Measurements from ENCODE around the gene PMPCB.
"Not testable (repeated sequence)": the region's sequence is repeated elsewhere in the genome, so short reads cannot be mapped to it uniquely, and the experiment has no call there.

PMPCB gene, protein sequence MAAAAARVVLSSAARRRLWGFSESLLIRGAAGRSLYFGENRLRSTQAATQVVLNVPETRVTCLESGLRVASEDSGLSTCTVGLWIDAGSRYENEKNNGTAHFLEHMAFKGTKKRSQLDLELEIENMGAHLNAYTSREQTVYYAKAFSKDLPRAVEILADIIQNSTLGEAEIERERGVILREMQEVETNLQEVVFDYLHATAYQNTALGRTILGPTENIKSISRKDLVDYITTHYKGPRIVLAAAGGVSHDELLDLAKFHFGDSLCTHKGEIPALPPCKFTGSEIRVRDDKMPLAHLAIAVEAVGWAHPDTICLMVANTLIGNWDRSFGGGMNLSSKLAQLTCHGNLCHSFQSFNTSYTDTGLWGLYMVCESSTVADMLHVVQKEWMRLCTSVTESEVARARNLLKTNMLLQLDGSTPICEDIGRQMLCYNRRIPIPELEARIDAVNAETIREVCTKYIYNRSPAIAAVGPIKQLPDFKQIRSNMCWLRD
- total RNA-seq, result 113 to 127 reads per million in 2 donors

DNA sequence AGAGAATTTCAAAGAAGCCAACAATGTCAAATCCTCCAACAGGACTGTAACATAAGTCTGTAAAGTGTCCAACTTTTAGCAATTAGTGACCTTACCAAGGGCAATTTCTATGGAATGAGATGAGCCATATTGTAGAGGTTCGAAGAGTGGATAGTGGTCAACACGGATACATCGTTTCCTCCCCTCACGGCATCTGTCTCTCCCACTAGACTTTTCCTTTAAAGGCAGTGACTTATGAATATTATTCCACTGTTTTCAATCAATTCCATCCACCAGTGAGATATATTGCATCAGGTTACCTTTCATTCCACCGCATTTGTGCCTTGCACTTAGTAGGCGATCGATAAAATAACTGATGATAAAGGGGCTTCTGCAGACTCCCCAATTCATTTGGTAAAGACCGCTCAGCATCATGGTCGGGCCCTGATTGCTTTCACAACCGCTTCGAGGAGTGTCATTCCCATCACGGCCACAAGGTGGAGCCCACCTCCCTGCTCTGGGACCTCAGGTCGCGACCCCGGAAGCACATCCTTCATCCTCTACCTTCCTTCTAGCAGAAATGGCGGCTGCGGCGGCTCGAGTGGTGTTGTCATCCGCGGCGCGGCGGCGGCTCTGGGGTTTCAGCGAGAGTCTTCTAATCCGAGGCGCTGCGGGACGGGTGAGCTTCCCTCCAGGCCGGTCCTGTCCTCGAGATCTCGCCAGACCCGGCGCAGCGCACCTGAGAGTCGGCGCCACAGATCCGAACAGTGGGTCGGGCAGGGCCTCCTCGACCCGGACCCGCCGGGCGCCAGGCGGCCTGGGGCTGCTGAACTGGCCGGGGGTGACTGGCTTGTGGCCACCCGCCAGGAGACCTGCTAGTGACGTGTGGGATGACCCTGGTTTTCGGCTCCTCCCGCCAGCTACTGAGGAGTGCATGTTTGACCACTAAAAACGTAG is at the start of gene PMPCB:
Gene PMPCB (plus strand): TSS at position 535 of the 936 bp plus-strand sequence. CDS start 25 bp downstream, at position 560.
- DNase-seq, result peak; percentile 97

DNA sequence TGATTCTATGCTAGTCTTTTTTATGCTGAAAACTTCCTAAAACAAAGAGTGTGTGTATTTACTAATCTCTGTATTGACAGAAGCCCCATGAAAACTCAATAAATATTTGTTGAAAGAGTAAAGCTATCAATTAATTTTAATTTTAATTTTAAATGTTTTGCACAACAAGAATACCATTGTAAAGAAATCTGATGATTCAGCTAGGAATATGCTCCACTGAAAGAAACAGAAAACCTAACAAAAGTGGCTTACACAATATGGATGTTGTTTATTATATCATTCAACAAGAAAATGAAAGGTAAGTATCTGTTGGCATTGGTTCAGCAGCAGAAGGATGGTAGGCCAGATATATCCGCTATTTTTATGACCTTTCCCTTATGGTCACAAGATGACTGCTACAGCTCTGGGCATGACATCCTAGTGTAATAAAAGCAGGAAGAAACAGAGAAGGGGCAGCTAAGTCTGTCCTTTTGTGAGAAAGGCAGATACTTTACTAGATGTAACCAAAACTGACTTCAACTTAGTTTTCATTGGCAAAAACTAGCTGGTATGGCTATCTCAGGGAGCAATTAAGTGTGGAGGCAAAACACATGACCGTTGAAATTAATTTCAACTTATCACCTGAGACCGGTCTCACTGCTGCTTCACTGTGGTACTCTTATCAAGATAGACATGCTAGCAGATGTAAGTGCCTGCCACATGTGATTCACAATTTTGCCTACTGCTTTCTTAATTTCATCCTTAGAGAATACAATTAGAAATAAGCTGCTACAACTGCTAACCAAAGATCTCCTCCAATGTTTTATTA is 43.3 kb upstream of the PMPCB start:
- DNase-seq, result not testable (repeated sequence)

DNA sequence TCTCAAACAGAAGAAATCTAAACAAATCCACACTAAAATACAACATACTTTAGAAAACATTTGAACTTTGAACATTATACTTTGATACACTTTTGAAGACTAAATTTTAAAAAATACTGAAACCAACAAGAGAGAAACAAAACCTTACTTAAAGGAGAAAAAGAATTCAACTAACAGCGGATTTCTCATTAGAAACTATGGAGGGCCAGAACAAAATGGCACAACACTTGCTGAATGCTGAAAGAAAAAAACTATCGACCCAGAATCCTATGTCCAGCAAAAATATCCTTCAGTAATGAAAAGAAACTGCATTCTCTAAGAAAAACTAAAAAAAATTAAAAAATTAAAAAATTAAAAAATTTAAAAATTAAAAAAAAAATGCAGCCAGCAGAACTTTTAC is 33.2 kb upstream of the PMPCB start:
- DNase-seq, result not testable (repeated sequence)

DNA sequence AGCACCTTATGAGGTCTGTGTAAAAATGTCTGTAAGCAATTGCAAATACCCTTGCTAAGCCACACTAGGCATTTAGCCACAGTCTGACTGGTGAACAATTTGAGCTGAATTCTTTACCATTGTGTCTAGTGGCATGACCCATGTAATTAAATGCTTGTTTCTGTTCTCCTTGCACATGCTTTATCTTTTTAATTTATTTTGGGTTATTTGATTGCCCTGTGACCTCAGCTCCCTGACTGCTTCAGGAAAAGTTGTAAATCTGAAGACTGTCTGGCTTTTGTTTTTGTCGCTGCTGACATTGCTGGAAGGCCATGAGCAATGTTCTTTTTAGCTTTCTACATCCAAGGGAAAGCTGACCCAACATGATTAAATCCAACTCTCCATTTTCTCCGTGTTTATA is 31.0 kb upstream of the PMPCB start:
- not testable (repeated sequence) for DNase-seq

DNA sequence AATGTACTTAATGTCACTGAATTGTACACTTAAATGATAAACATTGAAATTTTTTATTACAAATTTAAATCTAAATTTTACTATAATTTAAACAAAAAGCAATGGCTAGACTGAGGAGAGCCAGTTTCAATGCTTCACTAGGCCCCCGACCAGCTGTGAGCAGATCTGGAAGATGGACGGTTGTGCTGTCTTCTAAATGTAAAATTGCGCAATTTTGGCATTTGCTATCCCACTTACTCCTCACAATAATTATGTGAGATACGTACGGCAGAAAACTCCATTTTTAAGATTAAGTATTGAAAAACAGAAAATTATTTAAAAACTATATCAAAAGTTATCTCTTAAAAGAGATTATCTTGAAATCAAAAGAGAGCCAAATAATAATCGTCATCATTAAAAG is 23.9 kb upstream of the PMPCB start:
- not testable (repeated sequence) for DNase-seq

DNA sequence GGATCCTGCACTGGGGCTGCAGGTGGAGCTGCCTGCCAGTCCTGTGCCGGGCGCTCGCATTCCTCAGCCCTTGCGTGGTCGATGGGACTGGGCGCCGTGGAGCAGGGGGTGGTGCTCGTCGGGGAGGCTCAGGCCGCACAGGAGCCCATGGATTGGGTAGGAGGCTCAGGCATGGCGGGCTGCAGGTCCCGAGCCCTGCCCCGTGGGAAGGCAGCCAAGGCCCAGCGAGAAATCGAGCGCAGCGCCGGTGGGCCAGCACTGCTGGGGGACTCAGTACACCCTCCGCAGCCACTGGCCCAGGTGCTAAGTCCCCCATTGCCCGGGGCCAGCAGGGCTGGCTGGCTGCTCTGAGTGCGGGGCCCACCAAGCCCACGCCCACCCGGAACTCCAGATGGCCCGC is 22.4 kb upstream of the PMPCB start:
- not testable (repeated sequence) for DNase-seq

DNA sequence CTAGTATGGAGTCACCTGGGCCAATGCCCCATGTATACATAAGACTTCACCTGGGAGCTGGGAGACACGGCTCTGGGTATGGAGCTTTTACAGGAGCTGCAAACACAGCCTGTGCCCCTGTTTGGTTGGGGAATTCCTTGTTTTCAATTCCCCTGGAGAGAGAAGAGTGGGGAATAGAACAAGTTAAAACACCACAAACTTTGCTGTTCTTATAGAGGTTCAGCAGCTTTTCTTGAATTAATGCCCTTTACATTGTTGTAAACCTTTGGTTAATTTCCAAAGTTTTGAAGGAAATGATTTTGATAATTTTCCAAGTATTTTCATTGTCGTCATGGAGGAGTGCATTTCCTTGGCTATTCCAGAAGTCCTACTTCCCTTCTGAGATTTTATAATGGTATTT is 19.0 kb upstream of the PMPCB start:
- not testable (repeated sequence) for DNase-seq

DNA sequence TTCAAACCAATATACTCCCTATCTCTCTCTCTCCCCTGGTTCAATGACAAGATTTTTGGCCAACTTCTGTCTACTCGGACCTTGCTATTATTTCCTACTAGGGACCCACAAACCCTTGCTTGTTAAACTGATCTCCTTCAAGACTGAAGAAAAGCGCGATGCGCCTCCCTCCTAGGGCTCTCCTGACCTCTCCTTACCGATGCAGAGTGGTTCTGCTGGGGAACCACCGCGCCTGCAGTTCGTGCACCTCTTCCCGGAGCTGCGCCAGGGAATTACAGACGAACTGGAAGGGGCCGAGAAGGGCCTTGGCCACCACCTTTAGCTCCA is 17.6 kb upstream of the PMPCB start:
- DNase-seq, result not testable (repeated sequence)

DNA sequence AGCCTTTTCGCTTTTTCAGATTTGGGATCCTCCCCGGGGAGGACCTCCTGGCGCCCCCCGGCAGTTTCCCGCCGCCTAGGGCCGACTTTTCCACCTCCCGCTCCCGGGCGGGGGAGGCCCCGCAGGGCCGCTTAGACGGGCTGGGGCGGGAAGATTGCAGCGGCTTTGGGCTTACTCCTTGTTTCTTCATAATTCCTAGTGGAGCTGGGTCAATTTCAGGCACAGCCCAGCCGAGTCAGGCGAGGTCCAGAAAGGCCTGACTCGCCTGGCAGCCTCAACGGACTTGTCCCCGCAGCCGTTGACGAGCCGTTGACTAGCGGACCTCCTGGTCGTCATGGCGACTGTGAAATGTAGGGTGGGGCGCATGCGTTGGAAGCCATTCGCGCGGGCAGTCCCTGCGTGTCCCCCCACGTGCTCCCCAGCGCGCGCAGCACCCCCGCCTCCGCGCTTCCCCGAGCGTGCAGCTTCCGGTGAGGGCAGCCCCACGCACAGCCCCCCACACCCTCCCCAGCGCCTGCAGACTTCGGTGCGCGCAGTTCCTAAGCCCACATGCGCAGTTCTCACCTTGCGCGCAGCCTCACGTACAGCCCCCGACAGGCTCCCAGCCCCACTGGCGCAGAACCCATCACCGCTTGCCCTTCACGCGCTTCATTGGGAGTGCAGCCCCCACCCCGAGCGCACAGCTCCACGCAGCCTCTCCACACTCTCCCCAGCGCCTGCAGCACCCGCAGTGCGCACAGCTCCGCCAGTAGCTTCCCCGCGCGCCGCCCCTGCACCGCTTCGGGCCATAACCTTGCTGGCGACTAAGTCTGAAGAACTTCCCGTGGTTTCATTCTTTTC is 17.1 kb upstream of the PMPCB start:
- DNase-seq, result peak; percentile 84

DNA sequence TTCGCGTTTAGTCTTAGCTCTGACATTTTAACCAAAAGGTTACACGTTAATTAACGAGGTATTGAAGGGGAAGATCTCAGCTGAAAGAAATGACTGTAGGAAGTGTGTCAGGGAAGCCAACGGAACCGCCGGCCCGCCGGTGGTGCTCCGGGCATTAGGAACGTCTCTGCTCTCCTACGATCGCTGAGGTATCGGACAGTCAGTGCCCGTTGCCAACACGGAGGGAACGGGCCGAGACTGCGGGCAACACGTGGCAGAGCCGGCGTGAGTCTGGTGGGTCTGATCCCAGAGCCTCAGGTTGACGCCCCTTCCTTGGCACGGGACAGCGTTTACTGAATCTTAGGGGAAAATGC is 16.5 kb upstream of the PMPCB start:
- peak; percentile 1 for DNase-seq

DNA sequence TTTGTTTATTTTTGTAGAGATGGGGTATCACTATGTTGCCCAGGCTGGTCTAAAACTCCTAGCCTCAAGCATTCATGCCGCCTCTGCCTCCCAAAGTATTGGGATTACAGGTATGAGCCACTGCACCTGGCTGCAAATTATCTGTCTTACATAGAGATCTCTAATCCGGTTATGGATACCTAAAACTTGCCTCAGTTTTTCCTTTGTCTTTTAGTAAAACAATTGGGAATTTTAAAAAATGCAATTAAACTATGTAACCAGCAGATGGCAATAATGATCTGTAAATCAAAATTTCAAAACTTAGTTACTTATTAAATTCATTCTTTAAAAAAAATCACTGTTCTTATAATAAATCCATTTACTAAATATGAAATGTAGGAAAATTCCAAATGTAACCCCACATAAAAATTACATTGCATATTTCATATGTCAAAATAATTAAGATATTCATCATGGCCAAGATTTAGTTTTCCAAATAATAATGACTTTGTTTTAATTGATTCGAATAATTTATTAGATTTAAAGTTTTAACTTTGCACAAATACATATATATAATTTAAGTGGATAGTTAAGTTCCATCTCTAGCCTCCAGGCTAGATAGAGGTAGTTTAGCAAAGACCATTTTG is 14.3 kb upstream of the PMPCB start:
- not testable (repeated sequence) for DNase-seq

DNA sequence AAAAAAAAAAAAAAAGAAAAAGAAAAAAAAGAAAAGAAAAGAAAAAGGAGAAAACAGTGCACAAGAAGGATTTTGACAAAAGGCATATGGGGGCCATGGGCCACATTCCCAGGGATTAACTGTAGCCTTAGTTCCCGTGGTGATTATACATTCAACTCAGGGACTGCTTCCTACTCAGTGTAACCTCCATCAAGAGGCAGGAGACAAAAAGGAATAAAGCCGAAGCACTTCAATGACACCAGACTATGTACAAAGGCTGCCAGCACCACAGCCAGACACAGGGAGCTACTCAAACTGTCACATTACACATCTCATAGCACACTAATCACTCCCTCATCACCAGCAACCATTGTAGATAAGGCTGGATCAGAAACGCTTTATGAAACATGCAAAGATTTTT is 5.1 kb upstream of the PMPCB start:
- no peak for DNase-seq

DNA sequence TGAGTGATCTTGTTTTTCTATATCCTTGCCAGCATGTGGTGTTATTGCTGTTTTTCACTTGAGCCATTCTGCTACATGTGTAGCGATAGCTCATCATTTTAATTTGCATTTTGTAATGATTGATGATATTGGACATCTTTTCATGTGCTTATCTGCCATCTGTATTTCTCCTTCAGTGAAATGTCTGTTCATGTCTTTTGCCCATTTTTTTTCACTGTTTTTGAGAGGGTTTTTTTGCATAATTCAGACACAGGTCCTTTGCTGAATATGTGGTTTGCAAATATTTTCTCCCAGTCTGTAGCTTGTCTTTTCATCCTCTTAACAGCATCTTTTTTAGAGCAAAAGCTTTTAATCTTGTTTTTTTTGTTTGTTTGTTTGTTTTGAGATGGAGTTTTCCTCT is 3.7 kb upstream of the PMPCB start:
- no peak for DNase-seq

DNA sequence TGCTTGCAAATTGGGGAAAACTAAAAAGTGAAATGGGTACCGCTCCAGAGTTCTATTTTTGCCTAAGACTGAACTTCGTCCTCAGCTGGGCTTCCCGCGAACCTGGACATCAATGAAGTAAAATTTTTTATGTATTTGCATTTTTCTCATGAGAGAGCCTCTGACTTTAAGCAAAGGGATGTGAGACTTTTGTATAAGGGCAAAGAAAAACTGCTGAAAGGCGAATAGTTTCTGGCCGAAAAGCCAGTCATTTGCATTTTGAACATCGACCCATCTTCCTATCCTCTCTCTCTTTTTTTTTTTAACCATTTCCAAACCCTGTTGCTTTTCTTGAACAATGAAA is 573 bp downstream of the PMPCB start:
- DNase-seq, result no peak

DNA sequence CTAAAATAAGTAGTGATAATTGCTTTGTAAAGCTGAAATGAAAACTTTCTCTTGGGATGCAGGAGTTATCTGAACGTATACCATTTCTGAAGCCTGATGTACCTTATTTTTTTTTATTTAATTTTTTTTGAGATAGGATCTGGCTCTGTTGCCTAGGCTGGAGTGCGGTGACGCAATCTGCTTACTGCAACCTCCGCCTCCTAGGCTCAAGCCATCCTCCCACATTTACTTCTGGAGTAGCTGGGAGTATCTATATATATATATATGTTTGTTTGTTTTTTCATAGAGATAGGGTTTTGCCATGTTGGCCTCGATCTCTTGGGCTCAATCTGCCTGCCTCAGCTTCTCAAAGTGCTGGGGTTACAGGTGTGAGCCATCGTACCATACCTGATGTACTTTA is 2.4 kb downstream of the PMPCB start:
- no peak for DNase-seq

DNA sequence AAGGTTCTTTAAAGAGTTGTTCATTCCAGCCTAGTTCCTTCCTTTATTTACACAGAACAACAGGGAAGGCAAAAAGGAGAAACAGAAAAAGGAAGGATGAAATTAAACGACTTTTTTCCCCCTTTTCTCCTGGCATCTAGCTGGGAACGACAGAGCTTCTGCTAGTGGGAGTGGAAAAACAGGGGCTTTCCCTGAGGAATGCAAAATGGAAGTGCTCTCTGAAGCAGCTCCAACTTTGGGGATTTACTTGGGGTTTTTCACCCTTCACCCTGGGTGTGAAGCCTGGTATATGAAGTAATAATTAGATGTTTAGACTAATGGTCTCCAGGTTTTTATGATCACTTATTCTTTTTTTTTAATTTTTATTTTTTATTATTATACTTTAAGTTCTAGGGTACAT is 4.2 kb downstream of the PMPCB start:
- no peak for DNase-seq

DNA sequence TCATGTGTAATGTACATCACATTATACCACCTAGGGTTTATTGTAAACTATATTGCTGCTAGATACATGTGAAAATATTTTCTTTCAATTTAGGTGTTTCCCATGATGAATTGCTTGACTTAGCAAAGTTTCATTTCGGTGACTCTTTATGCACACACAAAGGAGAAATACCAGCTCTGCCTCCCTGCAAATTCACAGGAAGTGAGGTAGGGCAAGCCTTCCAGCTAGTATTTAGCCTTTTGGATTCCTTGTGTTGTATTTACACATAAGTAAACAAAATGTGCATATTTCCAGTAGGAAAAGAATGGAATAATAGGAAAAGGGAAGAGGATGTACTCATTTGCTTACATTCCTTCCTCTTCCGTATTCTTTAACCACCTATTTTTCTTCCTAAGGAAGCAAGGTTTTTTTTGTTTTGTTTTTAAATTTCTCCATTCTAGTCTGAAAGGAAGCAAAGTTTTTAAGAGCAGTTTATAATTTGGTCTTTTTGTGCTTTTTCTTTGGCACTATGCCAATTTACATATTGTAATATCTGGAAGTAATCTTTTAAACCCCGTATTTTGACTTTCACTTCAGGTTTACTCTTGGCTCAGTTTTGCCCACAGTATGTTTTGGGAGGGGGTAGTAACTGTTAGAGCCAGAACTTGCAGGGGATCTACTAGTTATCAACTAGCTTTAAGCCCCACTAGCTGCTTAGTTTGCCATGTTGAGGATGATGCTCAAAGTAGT is 10.4 kb downstream of the PMPCB start:
- DNase-seq, result no peak

DNA sequence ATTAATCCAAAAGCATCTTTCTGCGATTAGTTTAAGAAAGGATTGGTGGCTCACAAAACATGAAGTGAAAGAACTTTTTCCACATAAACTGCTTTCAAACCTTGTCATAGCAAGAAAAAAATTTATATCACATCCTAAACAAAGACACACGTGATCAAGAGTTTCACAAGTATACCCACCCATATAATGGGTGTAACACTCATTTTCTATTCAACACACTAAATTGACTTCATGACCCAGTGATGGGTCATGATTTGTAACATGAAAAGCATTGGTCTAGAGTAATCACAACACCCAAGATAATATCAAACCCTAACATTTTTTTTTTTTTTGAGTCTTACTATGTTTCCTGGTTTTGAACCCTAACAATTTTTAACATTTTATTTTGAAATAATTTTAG is 17.6 kb downstream of the PMPCB start:
- no peak for DNase-seq

DNA sequence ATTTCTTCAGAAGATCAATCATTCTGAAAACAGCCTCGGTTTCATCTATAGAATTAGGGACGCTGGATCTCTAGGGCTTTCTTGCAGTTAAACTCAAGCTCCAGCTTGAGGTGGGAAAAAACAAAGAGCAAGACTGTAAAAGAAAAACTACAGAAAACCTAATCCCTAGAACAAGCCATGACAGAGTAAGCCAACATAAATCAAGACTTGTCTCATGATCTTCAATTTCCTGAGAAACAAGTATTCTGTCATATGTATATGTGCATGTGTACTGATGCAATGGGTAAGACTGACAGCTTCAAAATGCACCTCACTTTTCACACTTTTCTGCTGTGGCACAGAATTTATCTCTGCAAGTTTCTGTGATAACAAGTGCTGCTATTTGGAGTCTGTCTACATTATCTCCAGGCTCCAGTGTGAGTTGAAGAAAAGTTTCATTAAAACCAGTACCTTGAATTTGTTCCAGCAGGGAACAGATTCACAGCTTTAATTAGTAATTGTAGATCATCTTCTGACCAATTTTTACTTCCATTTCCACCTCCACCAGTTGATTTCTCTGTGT is 19.2 kb downstream of the PMPCB start:
- no peak for DNase-seq

DNA sequence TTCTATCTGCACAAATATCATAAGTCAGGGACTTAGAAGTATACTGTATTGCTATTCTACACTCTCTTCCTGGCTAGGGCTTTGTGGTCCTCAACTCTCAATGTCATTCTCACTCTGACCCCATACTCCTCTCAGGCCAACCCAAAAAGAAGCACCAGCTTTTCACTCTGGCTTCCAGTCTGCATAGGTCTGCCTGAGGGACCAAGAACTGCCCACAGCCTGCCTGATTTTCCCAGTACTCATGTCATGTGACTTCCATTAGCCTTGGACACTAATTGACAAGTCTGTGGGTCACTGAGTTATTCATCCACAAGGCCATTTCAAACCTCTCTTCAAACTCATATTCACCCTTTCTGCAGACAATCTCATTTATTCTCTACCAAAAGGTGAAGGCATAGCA is 19.8 kb downstream of the PMPCB start:
- DNase-seq, result no peak

DNA sequence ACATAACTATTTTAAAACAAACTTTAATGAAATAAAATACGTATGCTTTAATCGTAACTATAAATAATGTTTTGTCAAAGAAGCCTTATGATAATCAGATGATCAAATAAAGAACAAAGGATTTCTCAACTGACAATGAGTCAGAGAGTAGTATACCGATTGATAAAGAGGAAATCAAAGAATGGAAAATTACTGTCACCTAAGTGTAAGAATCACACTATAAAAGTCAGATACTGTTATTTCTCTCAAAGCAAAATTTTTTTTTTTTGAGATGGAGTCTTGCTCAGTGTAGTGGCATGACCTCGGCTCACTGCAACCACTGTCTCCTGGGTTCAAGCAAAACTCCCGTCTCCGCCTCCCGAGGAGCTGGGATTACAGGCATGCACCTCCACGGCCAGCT is 28.5 kb downstream of the PMPCB start:
- no peak for DNase-seq
